Endodermal cell (in vitro differentiated cells): ENCODE results near the gene GGTLC1. TPM values are rescaled to one million over a fixed set of nuclear protein-coding genes. Genes with fewer than 3 reads are reported as not detected.
"Not testable (repeated sequence)": the region's sequence is repeated elsewhere in the genome, so short reads cannot be mapped to it uniquely, and the experiment has no call there.

Experiments used
- DNase-seq: peaks from one replicate; pipeline ENCODE4 v3.0.0-alpha.2; 2017
- H3K27ac ChIP-seq: 2 replicates; pipeline ENCODE4 v1.5.1; 2013; ENCODE audit warnings: mild to moderate bottlenecking, low read depth, low read length, moderate library complexity
- H3K27me3 ChIP-seq: 2 replicates; pipeline ENCODE4 v1.6.1; 2013; ENCODE audit warnings: mild to moderate bottlenecking, low read length, moderate library complexity; ENCODE audit not compliant: insufficient read depth, control insufficient read depth, poor library complexity, severe bottlenecking
- H3K36me3 ChIP-seq: 2 replicates; pipeline ENCODE4 v1.7.0; 2013; ENCODE audit warnings: mild to moderate bottlenecking, low read length, moderate library complexity; ENCODE audit not compliant: control insufficient read depth, insufficient read depth
- H3K4me1 ChIP-seq: one replicate; pipeline ENCODE4 v1.7.0; 2013; ENCODE audit warnings: low read length; ENCODE audit not compliant: control insufficient read depth, insufficient read depth
- H3K4me3 ChIP-seq: 2 replicates; pipeline ENCODE4 v1.5.1; 2013; ENCODE audit warnings: mild to moderate bottlenecking, low read length, moderate library complexity
- H3K9ac ChIP-seq: 2 replicates; pipeline ENCODE4 v1.6.1; 2013; ENCODE audit warnings: mild to moderate bottlenecking, low read length, moderate library complexity; ENCODE audit not compliant: poor library complexity, severe bottlenecking; ENCODE audit errors: extremely low read depth
- H3K9me3 ChIP-seq: 2 replicates; pipeline ENCODE4 v1.6.1; 2013; ENCODE audit warnings: mild to moderate bottlenecking, low read length, moderate library complexity; ENCODE audit not compliant: control insufficient read depth
- H3K27ac Mint-ChIP-seq: 2 replicates; pipeline ENCODE4 v1.8.0; 2020; ENCODE audit warnings: mixed read lengths
- H3K27me3 Mint-ChIP-seq: 2 replicates; pipeline ENCODE4 v1.8.0; 2021; ENCODE audit warnings: mild to moderate bottlenecking, mixed read lengths; ENCODE audit not compliant: insufficient read depth
- H3K36me3 Mint-ChIP-seq: 2 replicates; pipeline ENCODE4 v1.8.0; 2020; ENCODE audit warnings: low read depth, mixed read lengths
- H3K4me1 Mint-ChIP-seq: 2 replicates; pipeline ENCODE4 v1.8.0; 2020; ENCODE audit warnings: mixed read lengths
- H3K4me3 Mint-ChIP-seq: 2 replicates; pipeline ENCODE4 v1.8.0; 2020; ENCODE audit warnings: mild to moderate bottlenecking, moderate library complexity, mixed read lengths
- H3K9me3 Mint-ChIP-seq: 2 replicates; pipeline ENCODE4 v1.8.0; 2020; ENCODE audit warnings: mild to moderate bottlenecking, mixed read lengths
- WGBS, 2 experiments: methylation state at CpG; one replicate each; pipeline versions ENCODE4 v1.1.5 to v1.1.7; 2013; ENCODE audit warnings: missing lambda C conversion rate in 2 of 2, mixed read lengths in 1 of 2; ENCODE audit not compliant: insufficient coverage in 1 of 2, insufficient read length in 1 of 2; 5-methylcytosine and 5-hydroxymethylcytosine counted together
- total RNA-seq, 2 donors: library from RNA; stranded (reverse); fragmentation: NEBNext Ultra II Directional in 1 of 2; extraction: Animal tissue kit (Norgen Biotek cat#: 25700) in 1 of 2; gene quantifications; 2 replicates in 1 of 2; 3 replicates in 1 of 2; pipeline ENCODE4 v1.2.1, GENCODE V29; 2021

GGTLC1 gene
- total RNA-seq, 2 donors from 2014 or later, result not detected

GRCh38 chr20:23993440-23993839 lies 4.9 kb upstream of the GGTLC1 start:
- not testable (repeated sequence) for DNase-seq, H3K27ac Mint-ChIP-seq
- 93 to 99% methylated on average over 8 to 12 of the region's 12 CpGs for whole genome bisulfite sequencing, 2 experiments

GRCh38 chr20:23990296-23990695 lies 1.7 kb upstream of the GGTLC1 start:
- H3K27ac Mint-ChIP-seq, result not testable (repeated sequence)

More at GRCh38 chr20:23993440-23993839, 4.9 kb upstream of the GGTLC1 start:
- not testable (repeated sequence) for H3K4me1 ChIP-seq, H3K27me3 Mint-ChIP-seq, H3K9me3 ChIP-seq, H3K36me3 Mint-ChIP-seq, H3K36me3 ChIP-seq, H3K4me3 ChIP-seq, H3K4me1 Mint-ChIP-seq, H3K27me3 ChIP-seq, H3K9me3 Mint-ChIP-seq, H3K9ac ChIP-seq, H3K27ac ChIP-seq, H3K4me3 Mint-ChIP-seq

GRCh38 chr20:23988966-23989365 lies 387 bp upstream of the GGTLC1 start:
- 95% methylated on average over 9 of the region's 9 CpGs; no CpG with 5 or more reads in 1 of the 2 experiments for WGBS, 2 experiments

More at GRCh38 chr20:23990296-23990695, 1.7 kb upstream of the GGTLC1 start:
- H3K4me1 ChIP-seq, H3K27ac ChIP-seq, H3K27me3 ChIP-seq, H3K4me3 Mint-ChIP-seq, H3K4me1 Mint-ChIP-seq, DNase-seq, H3K9me3 Mint-ChIP-seq, H3K27me3 Mint-ChIP-seq, H3K4me3 ChIP-seq, H3K9me3 ChIP-seq, H3K36me3 ChIP-seq, H3K36me3 Mint-ChIP-seq, H3K9ac ChIP-seq: not testable (repeated sequence)
- WGBS, 2 experiments, result 89 to 98% methylated on average over 8 to 12 of the region's 12 CpGs

GRCh38 chr20:23986716-23987115 lies 1.9 kb downstream of the GGTLC1 start:
- not testable (repeated sequence) for H3K9ac ChIP-seq, H3K36me3 Mint-ChIP-seq, H3K4me3 ChIP-seq, H3K4me1 ChIP-seq, H3K27ac ChIP-seq, H3K27me3 ChIP-seq, H3K27me3 Mint-ChIP-seq, DNase-seq, H3K9me3 Mint-ChIP-seq, H3K36me3 ChIP-seq, H3K4me3 Mint-ChIP-seq, H3K27ac Mint-ChIP-seq, H3K9me3 ChIP-seq, H3K4me1 Mint-ChIP-seq
- 98 to 100% methylated on average over 2 to 3 of the region's 3 CpGs for WGBS, 2 experiments

More at GRCh38 chr20:23988966-23989365, 387 bp upstream of the GGTLC1 start:
- H3K9ac ChIP-seq, H3K4me3 Mint-ChIP-seq, H3K27me3 Mint-ChIP-seq, H3K27me3 ChIP-seq, H3K4me3 ChIP-seq, H3K9me3 Mint-ChIP-seq, H3K36me3 Mint-ChIP-seq, H3K9me3 ChIP-seq, H3K36me3 ChIP-seq, H3K4me1 ChIP-seq, H3K4me1 Mint-ChIP-seq, H3K27ac ChIP-seq, H3K27ac Mint-ChIP-seq: not testable (repeated sequence)
- DNase-seq, result peak; percentile 17

GRCh38 chr20:23986310-23986709 lies 2.3 kb downstream of the GGTLC1 start:
- not testable (repeated sequence) for H3K36me3 ChIP-seq, H3K27me3 ChIP-seq, H3K27ac Mint-ChIP-seq, H3K9me3 Mint-ChIP-seq, H3K27me3 Mint-ChIP-seq, H3K9ac ChIP-seq, H3K9me3 ChIP-seq, H3K4me1 Mint-ChIP-seq, H3K27ac ChIP-seq, H3K4me3 Mint-ChIP-seq, H3K36me3 Mint-ChIP-seq, H3K4me3 ChIP-seq, H3K4me1 ChIP-seq
- DNase-seq, result peak; percentile 23
- WGBS, 2 experiments, result 96% methylated on average over 8 to 10 of the region's 14 CpGs

- not testable (repeated sequence) for H3K27me3 ChIP-seq, H3K4me3 ChIP-seq, H3K9me3 Mint-ChIP-seq, H3K27ac ChIP-seq, H3K9ac ChIP-seq, H3K27me3 Mint-ChIP-seq, H3K4me1 Mint-ChIP-seq, H3K36me3 ChIP-seq, H3K4me1 ChIP-seq, H3K9me3 ChIP-seq, H3K4me3 Mint-ChIP-seq, H3K27ac Mint-ChIP-seq, H3K36me3 Mint-ChIP-seq
- peak; percentile 15 for DNase-seq
- WGBS, 2 experiments, result 94% methylated on average over 15 of the region's 17 CpGs; no CpG with 5 or more reads in 1 of the 2 experiments
Measured at GRCh38 chr20:23985790-23986225, 2.8 kb downstream of the GGTLC1 start.

GRCh38 chr20:23985066-23985789 lies 3.4 kb downstream of the GGTLC1 start:
- not testable (repeated sequence) for H3K27me3 ChIP-seq, H3K27ac ChIP-seq, H3K9me3 ChIP-seq, H3K27ac Mint-ChIP-seq, H3K4me1 ChIP-seq, H3K27me3 Mint-ChIP-seq, H3K4me3 Mint-ChIP-seq, H3K4me3 ChIP-seq, H3K36me3 ChIP-seq, H3K9ac ChIP-seq, H3K9me3 Mint-ChIP-seq, H3K36me3 Mint-ChIP-seq
- DNase-seq, result peak; percentile 24
- WGBS, 2 experiments, result 94 to 96% methylated on average over 4 to 15 of the region's 15 CpGs
- peaks cover 15% of the 10 kb centered on the region for H3K4me1 Mint-ChIP-seq
